Left renal cortex interstitium (tissue), 4 donors: ENCODE data around the gene FOXC1. TPM values are rescaled to one million over a fixed set of nuclear protein-coding genes. Genes with fewer than 3 reads are reported as not detected.
A peak's percentile ranks its signal among the peaks of the same experiment; 100 is the strongest.

Experiments used
- DNase-seq, 4 donors: peaks; one replicate each; pipeline ENCODE4 v3.0.0-alpha.2; 2013; ENCODE audit warnings: low read depth in 4 of 4, low spot score in 2 of 4, missing footprints in 1 of 4
- polyA plus RNA-seq, 4 donors: library from polyadenylated mRNA; unstranded; fragments of 120-200 nt; gene quantifications; one replicate each; pipeline ENCODE4 v1.2.1, GENCODE V29; 2013; ENCODE audit not compliant: insufficient read length in 4 of 4

FOXC1 gene
- polyA plus RNA-seq, 4 donors: 79.4 to 94.2 (median 84.5) TPM

GRCh38 chr6:1598886-1599285, 10.8 kb upstream of the FOXC1 start:
- no peak for DNase-seq

GRCh38 chr6:1599469-1599868, 10.2 kb upstream of the FOXC1 start:
- DNase-seq: no peak

DNA sequence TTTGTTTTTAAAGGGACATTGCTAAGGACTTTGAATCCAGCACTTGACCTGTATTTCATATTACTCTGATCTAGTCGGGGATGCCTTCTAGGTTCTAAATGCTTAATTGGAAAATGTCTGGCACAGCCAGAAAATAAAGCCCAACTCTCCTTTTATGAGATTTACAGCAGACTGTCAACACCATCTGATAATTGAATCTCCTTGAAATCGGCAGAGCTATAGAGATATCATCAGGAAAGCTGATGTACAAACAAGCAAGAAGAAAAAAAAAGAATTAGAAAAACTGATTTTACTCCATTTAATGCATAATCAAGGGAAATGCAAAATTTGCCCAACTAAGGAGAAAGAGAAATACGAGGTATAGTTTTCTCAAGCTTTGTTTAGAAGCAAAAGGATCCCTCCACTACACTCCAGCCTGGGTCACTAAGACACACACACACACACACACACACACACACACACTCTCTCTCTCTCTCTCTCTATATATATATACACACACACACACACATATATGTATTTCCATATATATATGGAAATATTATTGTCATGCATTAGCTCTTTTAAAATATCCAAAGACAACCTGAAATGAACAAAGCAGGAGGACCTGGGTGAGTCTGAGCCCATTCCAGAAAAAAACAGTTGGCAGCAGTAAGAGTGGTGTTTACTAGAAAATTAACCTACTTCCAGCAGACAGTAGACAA, 9.5 kb upstream of the FOXC1 start:
- DNase-seq: no peak

DNA sequence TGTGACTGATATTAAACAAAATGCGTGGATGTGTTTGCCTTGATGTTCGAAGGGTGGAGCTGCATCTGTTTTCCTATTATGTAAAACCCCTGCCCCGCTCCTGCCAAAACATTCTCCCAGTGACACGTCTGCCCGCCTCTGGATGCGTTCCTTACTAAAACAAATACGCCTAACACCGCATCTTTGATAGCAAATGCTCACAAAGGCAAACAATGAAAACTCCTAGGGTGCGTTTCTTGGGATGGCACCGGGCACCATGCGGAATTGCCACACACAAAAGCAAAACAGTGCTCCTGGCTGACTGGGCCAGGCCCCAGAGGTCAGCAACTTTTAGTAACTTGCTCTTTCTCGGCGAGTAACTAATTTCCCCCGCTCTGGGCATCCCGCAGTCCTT, 9.0 kb upstream of the FOXC1 start:
- no peak for DNase-seq

GRCh38 chr6:1601158-1602048, 8.3 kb upstream of the FOXC1 start:
- DNase-seq: no peak

DNA sequence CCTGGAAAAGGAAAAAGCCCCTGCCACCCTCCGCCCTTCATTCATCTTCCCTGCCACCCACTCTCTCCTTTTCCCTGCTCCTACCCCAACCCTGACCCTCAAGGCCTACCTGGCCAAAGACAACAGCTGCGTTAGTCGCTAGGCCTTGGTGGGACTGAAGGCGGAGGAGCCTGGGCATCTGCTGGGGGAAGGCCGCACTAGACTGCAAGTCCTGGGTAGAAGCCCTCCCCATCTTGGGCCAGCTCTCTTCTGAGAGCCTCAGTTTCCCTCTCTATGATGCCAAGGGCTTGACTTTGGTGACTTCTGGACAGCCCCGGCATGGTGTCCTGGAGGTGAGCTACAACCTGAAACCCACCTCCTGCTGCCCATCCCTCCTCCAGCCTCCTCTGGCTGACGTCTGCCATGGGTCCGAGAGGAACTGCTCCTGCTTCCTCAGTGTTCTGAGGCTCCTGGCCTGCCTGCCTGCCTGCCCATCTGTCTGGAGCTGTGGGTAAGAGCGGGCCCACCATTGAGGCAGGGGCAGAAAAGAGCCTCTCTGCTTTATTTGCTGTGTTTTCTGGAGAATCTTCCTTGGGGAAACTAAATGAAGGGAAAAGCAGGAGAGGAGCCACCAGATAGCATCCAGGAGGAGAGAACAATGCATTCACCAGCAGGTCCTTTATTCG, 7.5 kb upstream of the FOXC1 start:
- DNase-seq: no peak

DNA sequence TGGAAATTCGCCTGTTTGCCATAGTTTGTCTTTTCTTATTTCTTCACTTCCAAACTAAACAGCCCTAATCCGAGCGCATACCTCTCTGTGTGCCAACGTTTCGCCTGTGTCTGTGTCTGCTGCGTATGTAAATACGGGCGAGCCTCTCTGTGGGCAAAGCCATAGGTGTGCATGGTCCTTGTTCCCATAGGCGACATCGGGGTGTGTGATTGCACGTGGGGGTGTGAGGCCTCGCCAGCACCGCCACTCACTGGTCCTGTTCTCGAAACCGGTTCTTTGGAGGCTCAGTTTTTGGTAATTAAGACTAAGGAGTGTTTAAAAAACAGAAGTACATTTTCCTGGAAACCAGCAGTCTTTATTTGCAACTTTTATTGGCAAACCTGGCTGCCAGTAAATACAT, 6.0 kb upstream of the FOXC1 start:
- no peak for DNase-seq

DNA sequence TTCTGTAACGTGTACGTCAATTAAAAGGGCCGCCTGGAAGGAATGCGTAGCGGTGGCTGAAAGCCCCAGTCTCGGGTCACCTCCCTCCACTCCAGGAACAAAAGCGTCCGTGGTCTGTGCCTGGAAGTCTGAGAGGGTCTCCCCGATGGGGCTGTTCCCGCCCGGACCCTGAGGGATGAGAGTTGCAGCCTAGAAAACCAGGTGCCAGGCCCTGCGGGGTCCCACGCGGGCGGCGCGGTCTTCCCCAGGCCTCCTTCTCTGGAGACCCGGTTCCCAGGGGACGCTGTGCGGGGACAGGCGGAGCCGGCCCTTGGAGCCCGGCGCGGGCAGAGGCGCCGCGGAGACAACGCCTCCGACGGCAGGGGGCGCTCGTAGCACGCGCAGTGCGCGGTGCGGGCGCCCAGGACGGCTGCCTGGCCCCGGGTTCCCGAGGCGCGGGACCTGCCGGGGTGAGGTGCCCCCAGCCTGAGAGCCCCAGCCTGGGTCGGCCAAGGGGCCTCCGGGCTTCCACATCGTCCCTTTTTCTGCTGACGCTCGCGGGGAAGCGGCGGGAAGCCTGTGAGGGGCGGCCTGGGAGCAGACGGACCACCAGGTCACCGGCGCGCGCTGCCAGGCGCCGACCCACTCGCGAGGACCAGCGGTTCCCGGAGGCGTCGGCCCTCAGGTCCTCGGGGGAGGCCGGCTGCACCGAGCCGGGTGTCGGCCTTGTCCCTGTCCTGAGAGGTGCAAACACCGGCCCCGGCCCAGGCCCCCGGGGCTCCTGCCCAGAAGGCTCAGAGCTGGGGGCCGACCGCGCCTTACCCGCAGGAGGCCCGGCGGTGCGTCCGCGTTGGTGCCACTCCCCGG, 5.3 kb upstream of the FOXC1 start:
- DNase-seq: peak in 1 of 4 donors; percentile 63

DNA sequence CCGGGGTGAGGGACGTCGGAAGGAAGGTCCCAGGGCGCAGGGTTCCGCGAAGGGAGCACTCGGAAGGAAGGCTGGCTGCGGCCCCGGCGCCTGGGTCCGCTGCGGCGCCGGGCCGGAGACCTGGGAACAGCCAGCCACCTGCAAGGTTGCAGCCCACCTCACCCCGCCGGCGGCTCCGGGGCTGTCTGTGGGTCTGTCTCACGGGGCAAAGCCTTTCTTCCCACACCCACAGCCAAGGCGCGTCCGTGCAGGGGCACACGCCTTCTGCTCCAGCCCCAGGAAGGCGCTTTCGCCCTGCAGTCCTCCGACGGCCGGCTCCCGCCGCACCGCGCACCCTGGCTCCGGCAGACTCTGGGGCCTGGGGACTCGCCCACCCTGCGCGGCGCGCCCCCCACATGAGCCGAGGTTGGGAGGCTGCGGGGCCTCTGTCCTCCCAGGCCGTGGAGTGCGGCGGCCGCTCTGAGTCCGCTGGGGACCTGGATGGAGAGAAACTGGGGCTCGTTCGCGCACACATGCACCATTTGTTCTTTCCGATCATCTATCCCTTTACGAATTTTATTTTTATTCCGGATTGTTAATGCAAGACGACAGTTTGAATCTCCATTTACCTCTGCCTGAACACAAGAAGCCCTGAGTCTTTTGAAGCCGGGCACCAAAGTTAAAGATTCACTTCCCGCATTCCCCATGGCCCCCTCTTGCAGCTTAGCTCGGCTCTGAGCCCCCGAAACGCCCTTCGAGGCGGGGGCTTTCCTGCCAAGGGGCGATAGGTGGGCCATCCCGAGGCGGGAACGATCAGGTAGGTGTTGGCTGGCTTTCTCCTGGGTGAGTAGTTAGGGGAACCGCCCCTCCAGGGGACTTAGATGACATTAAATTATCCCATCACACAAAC, 4.5 kb upstream of the FOXC1 start:
- DNase-seq: peak in 1 of 4 donors; percentile 36

DNA sequence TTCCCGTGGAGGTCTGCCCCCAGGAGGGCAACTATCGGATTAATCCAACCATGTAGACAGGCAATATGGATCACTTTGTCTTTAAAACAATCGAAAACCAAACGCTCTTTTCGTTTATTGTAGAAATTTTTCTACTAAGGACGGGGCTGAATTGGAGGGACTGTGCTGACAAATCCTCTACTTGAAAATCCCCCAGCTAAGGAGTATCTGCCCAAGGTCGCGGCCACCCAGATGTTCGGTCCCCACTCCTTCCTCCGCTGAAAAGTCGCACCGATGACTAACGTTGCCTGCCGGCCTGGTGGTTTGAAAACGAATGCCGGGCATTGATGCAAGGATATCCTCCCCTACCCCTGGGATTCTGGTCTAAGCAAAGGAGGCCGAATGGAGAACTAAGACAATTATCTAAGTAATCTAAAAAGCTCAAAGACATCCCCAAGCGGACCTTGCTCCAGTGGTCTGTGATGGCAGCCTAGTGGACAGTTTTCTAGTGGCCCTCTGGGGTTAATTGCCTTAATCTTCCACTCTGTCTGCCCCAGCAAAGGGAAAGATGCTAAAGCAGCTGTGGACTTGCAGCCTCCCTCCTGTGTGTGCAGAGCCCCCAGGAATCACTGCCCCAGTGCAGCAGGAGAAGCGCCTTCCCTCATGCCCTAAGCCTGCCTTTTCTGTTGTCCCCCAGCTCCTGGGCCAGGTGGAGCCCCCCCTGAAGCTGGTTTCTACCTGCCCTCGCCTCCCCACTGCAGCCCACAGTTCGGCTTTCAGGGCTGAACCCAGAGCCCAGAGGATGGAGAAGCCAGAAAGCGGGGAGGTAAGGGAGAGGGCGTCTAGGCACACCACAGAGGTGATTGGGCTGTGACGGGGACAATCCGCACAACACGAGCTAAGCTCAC, 3.6 kb upstream of the FOXC1 start:
- peak in 1 of 4 donors; percentile 21 for DNase-seq

- peak in 1 of 4 donors; percentile 50 for DNase-seq
Measured at GRCh38 chr6:1606780-1607515, 2.8 kb upstream of the FOXC1 start.

- peak in 1 of 4 donors; percentile 66 for DNase-seq
Measured at GRCh38 chr6:1607516-1608221, 2.0 kb upstream of the FOXC1 start.

DNA sequence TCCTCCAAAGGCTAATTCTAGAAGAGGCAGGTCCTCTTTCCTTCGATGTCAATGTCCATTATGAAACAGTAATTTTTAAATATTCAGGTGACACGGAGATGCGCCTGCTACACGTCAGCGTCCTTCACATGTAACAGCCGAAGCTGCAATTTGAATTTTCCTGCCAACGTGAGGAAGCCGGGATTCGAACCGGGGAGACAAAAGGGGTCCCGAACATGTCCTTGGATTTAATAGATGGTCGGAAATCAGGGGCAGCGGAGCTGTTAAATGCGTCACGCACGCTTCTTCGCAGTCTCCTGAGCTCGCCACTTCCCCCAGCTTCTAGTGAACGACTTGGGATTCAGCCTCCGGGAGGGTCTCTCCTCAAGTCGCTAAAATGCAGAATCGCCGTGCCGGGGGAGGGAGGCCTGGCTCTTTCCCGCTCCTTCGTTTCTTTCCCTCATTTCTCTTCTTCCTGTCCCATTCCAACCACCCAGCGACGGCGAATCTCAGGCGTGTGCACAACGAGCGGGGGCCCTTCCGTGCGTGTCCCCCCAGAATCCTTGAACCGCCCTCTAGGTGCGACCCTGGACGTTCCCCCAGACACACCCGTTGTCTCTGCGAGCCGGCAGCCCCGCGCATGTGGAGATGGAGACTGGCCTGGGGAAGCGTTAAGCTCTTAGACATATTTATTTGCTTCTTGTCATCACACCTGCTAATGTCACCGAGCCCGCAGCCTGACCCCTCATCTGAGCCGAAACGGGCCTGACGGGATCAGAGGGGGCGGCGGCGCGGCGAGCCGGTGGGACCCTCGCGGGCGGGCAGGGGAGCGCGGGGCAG, 1.3 kb upstream of the FOXC1 start:
- peak in 1 of 4 donors; percentile 39 for DNase-seq

- peak in 1 of 4 donors; percentile 62 for DNase-seq
Measured at GRCh38 chr6:1609041-1609647, 571 bp upstream of the FOXC1 start.

DNA sequence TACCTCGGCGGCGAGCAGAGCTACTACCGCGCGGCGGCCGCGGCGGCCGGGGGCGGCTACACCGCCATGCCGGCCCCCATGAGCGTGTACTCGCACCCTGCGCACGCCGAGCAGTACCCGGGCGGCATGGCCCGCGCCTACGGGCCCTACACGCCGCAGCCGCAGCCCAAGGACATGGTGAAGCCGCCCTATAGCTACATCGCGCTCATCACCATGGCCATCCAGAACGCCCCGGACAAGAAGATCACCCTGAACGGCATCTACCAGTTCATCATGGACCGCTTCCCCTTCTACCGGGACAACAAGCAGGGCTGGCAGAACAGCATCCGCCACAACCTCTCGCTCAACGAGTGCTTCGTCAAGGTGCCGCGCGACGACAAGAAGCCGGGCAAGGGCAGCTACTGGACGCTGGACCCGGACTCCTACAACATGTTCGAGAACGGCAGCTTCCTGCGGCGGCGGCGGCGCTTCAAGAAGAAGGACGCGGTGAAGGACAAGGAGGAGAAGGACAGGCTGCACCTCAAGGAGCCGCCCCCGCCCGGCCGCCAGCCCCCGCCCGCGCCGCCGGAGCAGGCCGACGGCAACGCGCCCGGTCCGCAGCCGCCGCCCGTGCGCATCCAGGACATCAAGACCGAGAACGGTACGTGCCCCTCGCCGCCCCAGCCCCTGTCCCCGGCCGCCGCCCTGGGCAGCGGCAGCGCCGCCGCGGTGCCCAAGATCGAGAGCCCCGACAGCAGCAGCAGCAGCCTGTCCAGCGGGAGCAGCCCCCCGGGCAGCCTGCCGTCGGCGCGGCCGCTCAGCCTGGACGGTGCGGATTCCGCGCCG, 994 bp downstream of the FOXC1 start:
- DNase-seq: peak in 1 of 4 donors; percentile 19
